GM23338 (cell line): ENCODE results near the gene FBXL4. TPM values are rescaled to one million over a fixed set of nuclear protein-coding genes. Genes with fewer than 3 reads are reported as not detected.
A peak's percentile ranks its signal among the peaks of the same experiment; 100 is the strongest.

Experiments
- ATAC-seq: fragments of 200-7000 bp; cut with Tn5 transposase; 3 replicates; pipeline ENCODE4 v1.9.1; 2020
- DNase-seq: peaks from one replicate; pipeline ENCODE4 v3.0.0-alpha.2; 2015; ENCODE audit warnings: low spot score
- H2AFZ ChIP-seq: fragments of 200-600 bp; sonication (generic); 2 replicates; pipeline ENCODE4 v1.8.0; 2016; ENCODE audit warnings: antibody characterized with exemption, mild to moderate bottlenecking, moderate library complexity
- H3F3A ChIP-seq: fragments of 200-600 bp; sonication (generic); replicated peaks from 2 replicates; pipeline ENCODE4 v1.8.0; 2017; ENCODE audit warnings: antibody characterized with exemption, mixed run types, low read depth
- H3K27ac ChIP-seq: fragments of 200-600 bp; sonication (generic); 2 replicates; pipeline ENCODE4 v1.6.1; 2016; ENCODE audit warnings: low read depth
- H3K27me3 ChIP-seq: fragments of 200-600 bp; sonication (generic); 2 replicates; pipeline ENCODE4 v1.8.0; 2016; ENCODE audit warnings: mild to moderate bottlenecking, mixed run types, moderate library complexity; ENCODE audit not compliant: insufficient read depth
- H3K36me3 ChIP-seq: fragments of 200-600 bp; sonication (generic); 2 replicates; pipeline ENCODE4 v1.8.0; 2016; ENCODE audit warnings: mild to moderate bottlenecking; ENCODE audit not compliant: insufficient read depth
- H3K4me1 ChIP-seq: fragments of 200-600 bp; sonication (generic); 2 replicates; pipeline ENCODE4 v1.8.0; 2016; ENCODE audit warnings: mild to moderate bottlenecking, moderate library complexity; ENCODE audit not compliant: insufficient read depth
- H3K4me2 ChIP-seq: fragments of 200-600 bp; sonication (generic); 2 replicates; pipeline ENCODE4 v1.7.1; 2017; ENCODE audit warnings: mixed run types
- H3K4me3 ChIP-seq: fragments of 200-600 bp; sonication (generic); 2 replicates; pipeline ENCODE4 v1.6.1; 2016; ENCODE audit warnings: mixed run types
- H3K79me2 ChIP-seq: fragments of 200-600 bp; sonication (generic); replicated peaks from 2 replicates; pipeline ENCODE4 v1.8.0; 2017; ENCODE audit warnings: mild to moderate bottlenecking; ENCODE audit not compliant: insufficient read depth
- H3K9me2 ChIP-seq: fragments of 200-600 bp; sonication (generic); 2 replicates; pipeline ENCODE4 v1.8.0; 2017; ENCODE audit not compliant: insufficient read depth
- H4K20me1 ChIP-seq: fragments of 200-600 bp; sonication (generic); replicated peaks from 2 replicates; pipeline ENCODE4 v1.8.0; 2017; ENCODE audit warnings: mild to moderate bottlenecking; ENCODE audit not compliant: insufficient read depth
- H3K27ac Mint-ChIP-seq: 2 replicates; pipeline ENCODE4 v1.8.0; 2020; ENCODE audit warnings: inconsistent platforms, mild to moderate bottlenecking, moderate library complexity, mixed read lengths
- H3K27me3 Mint-ChIP-seq: 3 replicates; pipeline ENCODE4 v1.8.0; 2022; ENCODE audit warnings: low read depth, mild to moderate bottlenecking, moderate library complexity, mixed read lengths, inconsistent platforms; ENCODE audit not compliant: insufficient read depth, poor library complexity
- H3K36me3 Mint-ChIP-seq: 3 replicates; pipeline ENCODE4 v1.8.0; 2021; ENCODE audit warnings: low read depth, mild to moderate bottlenecking, inconsistent platforms, moderate library complexity, mixed read lengths
- H3K4me1 Mint-ChIP-seq: 3 replicates; pipeline ENCODE4 v1.8.0; 2020; ENCODE audit warnings: mild to moderate bottlenecking, inconsistent platforms, mixed read lengths
- H3K4me3 Mint-ChIP-seq: 3 replicates; pipeline ENCODE4 v1.8.0; 2021; ENCODE audit warnings: moderate library complexity, mild to moderate bottlenecking, inconsistent platforms, mixed read lengths
- H3K9me3 Mint-ChIP-seq: 3 replicates; pipeline ENCODE4 v1.8.0; 2020; ENCODE audit warnings: moderate library complexity, mild to moderate bottlenecking, inconsistent platforms, mixed read lengths
- CREB1 ChIP-seq: fragments of 250-450 bp; sonication (Bioruptor Pico); IDR thresholded peaks from 2 replicates; pipeline ENCODE4 v1.5.0; 2020; ENCODE audit warnings: low read depth, mild to moderate bottlenecking, moderate library complexity
- POLR2AphosphoS5 ChIP-seq: IDR thresholded peaks from 2 replicates; pipeline ENCODE4 v1.6.1; 2016; ENCODE audit warnings: antibody characterized with exemption, low read depth
- REST ChIP-seq: IDR thresholded peaks from one replicate; pipeline ENCODE4 v1.6.1; 2018; ENCODE audit warnings: antibody characterized with exemption; ENCODE audit not compliant: unreplicated experiment
- STAT1 ChIP-seq: IDR thresholded peaks from one replicate; pipeline ENCODE4 v1.6.1; 2016; ENCODE audit warnings: antibody characterized with exemption; ENCODE audit not compliant: unreplicated experiment
- ZNF331 ChIP-seq: fragments of 250-450 bp; sonication (Bioruptor Pico); IDR thresholded peaks from 2 replicates; pipeline ENCODE4 v1.5.0; 2020; ENCODE audit warnings: low read depth, mild to moderate bottlenecking, moderate library complexity
- polyA plus RNA-seq: library from polyadenylated mRNA; unstranded; fragments of >200 nt; fragmentation: Nextera tagmentation; extraction: Ambion mirVana; gene quantifications from 2 replicates; pipeline ENCODE4 v1.2.1, GENCODE V29; 2016
- total RNA-seq: library from RNA; depleted of rRNA; stranded (reverse); fragments of >200 nt; shearing (Covaris generic); gene quantifications from 2 replicates; pipeline ENCODE4 v1.2.3, GENCODE V29; 2014
- TF ChIP-seq, protein P1 (sequence below): fragments of 250-450 bp; sonication (Bioruptor Pico); IDR thresholded peaks from 2 replicates; pipeline ENCODE4 v1.5.0; 2020; ENCODE audit warnings: mild to moderate bottlenecking, moderate library complexity
- TF ChIP-seq, protein P2 (sequence below), 2 experiments: fragments of 200-600 bp in 1 of 2; sonication (generic) in 1 of 2; conservative IDR thresholded peaks; 2 replicates each; pipeline versions ENCODE4 v1.5.1 to v1.6.1; 2016 to 2017; ENCODE audit warnings: antibody characterized with exemption in 2 of 2, low read depth in 2 of 2, mild to moderate bottlenecking in 2 of 2, moderate library complexity in 1 of 2

FBXL4 gene
- total and polyA plus RNA-seq, 2 experiments from 2014 or later = 8.5 to 23.4 TPM

- Mint-ChIP-seq H3K27ac (no peak overlapping the region), H3K9me3 (peaks cover 29% of the 10 kb centered on the region), H3K27me3 (peaks cover 7% of the 10 kb centered on the region), H3K4me1 (peaks cover 14% of the 10 kb centered on the region), H3K4me3 (no peak overlapping the region), H3K36me3 (peaks cover 43% of the 10 kb centered on the region)
- H3K27me3 ChIP-seq = no peaks in the 10 kb centered on the region
- TF ChIP-seq REST (no peak), POLR2AphosphoS5 (no peak), ZNF331 (CRISPR knock-in tag) (no peak), CREB1 (CRISPR knock-in tag) (no peak), STAT1 (no peak)
- TF ChIP-seq, protein P1, sequence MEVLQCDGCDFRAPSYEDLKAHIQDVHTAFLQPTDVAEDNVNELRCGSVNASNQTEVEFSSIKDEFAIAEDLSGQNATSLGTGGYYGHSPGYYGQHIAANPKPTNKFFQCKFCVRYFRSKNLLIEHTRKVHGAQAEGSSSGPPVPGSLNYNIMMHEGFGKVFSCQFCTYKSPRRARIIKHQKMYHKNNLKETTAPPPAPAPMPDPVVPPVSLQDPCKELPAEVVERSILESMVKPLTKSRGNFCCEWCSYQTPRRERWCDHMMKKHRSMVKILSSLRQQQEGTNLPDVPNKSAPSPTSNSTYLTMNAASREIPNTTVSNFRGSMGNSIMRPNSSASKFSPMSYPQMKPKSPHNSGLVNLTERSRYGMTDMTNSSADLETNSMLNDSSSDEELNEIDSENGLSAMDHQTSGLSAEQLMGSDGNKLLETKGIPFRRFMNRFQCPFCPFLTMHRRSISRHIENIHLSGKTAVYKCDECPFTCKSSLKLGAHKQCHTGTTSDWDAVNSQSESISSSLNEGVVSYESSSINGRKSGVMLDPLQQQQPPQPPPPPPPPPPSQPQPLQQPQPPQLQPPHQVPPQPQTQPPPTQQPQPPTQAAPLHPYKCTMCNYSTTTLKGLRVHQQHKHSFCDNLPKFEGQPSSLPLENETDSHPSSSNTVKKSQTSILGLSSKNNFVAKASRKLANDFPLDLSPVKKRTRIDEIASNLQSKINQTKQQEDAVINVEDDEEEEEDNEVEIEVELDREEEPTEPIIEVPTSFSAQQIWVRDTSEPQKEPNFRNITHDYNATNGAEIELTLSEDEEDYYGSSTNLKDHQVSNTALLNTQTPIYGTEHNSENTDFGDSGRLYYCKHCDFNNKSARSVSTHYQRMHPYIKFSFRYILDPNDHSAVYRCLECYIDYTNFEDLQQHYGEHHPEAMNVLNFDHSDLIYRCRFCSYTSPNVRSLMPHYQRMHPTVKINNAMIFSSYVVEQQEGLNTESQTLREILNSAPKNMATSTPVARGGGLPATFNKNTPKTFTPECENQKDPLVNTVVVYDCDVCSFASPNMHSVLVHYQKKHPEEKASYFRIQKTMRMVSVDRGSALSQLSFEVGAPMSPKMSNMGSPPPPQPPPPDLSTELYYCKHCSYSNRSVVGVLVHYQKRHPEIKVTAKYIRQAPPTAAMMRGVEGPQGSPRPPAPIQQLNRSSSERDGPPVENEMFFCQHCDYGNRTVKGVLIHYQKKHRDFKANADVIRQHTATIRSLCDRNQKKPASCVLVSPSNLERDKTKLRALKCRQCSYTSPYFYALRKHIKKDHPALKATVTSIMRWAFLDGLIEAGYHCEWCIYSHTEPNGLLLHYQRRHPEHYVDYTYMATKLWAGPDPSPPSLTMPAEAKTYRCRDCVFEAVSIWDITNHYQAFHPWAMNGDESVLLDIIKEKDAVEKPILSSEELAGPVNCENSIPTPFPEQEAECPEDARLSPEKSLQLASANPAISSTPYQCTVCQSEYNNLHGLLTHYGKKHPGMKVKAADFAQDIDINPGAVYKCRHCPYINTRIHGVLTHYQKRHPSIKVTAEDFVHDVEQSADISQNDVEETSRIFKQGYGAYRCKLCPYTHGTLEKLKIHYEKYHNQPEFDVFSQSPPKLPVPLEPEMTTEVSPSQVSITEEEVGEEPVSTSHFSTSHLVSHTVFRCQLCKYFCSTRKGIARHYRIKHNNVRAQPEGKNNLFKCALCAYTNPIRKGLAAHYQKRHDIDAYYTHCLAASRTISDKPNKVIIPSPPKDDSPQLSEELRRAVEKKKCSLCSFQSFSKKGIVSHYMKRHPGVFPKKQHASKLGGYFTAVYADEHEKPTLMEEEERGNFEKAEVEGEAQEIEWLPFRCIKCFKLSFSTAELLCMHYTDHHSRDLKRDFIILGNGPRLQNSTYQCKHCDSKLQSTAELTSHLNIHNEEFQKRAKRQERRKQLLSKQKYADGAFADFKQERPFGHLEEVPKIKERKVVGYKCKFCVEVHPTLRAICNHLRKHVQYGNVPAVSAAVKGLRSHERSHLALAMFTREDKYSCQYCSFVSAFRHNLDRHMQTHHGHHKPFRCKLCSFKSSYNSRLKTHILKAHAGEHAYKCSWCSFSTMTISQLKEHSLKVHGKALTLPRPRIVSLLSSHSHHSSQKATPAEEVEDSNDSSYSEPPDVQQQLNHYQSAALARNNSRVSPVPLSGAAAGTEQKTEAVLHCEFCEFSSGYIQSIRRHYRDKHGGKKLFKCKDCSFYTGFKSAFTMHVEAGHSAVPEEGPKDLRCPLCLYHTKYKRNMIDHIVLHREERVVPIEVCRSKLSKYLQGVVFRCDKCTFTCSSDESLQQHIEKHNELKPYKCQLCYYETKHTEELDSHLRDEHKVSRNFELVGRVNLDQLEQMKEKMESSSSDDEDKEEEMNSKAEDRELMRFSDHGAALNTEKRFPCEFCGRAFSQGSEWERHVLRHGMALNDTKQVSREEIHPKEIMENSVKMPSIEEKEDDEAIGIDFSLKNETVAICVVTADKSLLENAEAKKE (CRISPR knock-in tag) = no peak
- TF ChIP-seq, protein P2, sequence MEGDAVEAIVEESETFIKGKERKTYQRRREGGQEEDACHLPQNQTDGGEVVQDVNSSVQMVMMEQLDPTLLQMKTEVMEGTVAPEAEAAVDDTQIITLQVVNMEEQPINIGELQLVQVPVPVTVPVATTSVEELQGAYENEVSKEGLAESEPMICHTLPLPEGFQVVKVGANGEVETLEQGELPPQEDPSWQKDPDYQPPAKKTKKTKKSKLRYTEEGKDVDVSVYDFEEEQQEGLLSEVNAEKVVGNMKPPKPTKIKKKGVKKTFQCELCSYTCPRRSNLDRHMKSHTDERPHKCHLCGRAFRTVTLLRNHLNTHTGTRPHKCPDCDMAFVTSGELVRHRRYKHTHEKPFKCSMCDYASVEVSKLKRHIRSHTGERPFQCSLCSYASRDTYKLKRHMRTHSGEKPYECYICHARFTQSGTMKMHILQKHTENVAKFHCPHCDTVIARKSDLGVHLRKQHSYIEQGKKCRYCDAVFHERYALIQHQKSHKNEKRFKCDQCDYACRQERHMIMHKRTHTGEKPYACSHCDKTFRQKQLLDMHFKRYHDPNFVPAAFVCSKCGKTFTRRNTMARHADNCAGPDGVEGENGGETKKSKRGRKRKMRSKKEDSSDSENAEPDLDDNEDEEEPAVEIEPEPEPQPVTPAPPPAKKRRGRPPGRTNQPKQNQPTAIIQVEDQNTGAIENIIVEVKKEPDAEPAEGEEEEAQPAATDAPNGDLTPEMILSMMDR (conservative IDR thresholded peaks at IDR 0.05; ENCODE audit: low read depth in 2 of 2) = peak; percentile 31 to 54
- no peaks in the 10 kb centered on the region for H4K20me1 ChIP-seq
- H3K36me3 ChIP-seq = no peaks in the 10 kb centered on the region
- no peaks in the 10 kb centered on the region for H3F3A ChIP-seq
- H3K4me1 ChIP-seq = peaks cover 13% of the 10 kb centered on the region; the same call in 1 of the 2 replicates
- ATAC-seq = peak; percentile 50; the same call in 2 of the 3 replicates
- H3K79me2 ChIP-seq = peaks cover 75% of the 10 kb centered on the region
- H3K27ac ChIP-seq = no peak overlapping the region
- H3K9me2 ChIP-seq = no peaks in the 10 kb centered on the region
- H3K4me2 ChIP-seq = no peak overlapping the region
- peak; percentile 68 for DNase-seq
- H2AFZ ChIP-seq = no peak overlapping the region
- H3K4me3 ChIP-seq = no peak overlapping the region
These were observed 5.4 kb downstream of the FBXL4 start for GRCh38 chr6:98942263-98942803.
